Body of pancreas (tissue), 4 donors: ENCODE measurements around the gene RBM44.

Source experiments
- CTCF ChIP-seq, 7 experiments: fragments of 450-650 bp in 4 of 7; fragments of 200-600 bp in 3 of 7; sonication (generic) in 3 of 7; IDR thresholded peaks; one replicate each; pipeline ENCODE4 v1.5.1; 2016 to 2019; ENCODE audit warnings: antibody characterized with exemption in 7 of 7
- POLR2A ChIP-seq, 3 donors: fragments of 450-650 bp; IDR thresholded peaks; one replicate each; pipeline ENCODE4 v1.6.1; 2016; ENCODE audit warnings: antibody characterized with exemption in 3 of 3, mild to moderate bottlenecking in 2 of 3

- TF ChIP-seq CTCF (IDR thresholded peaks at IDR 0.05) (no peak), POLR2A (IDR thresholded peaks at IDR 0.05) (no peak)
Observed at GRCh38 chr2:237869343-237870102, 70.9 kb downstream of the RBM44 start.
